HepG2 (cell line): ENCODE measurements around the gene UBE2H. TPM values are rescaled to one million over a fixed set of nuclear protein-coding genes. Genes with fewer than 3 reads are reported as not detected.

ENCODE experiments used
- ATAC-seq: fragments of 200-7000 bp; cut with Tn5 transposase; 3 replicates; pipeline ENCODE4 v1.9.1; 2020; ENCODE audit warnings: mild to moderate bottlenecking, moderate library complexity
- BruUV-seq: library from RNA; stranded (reverse); fragments of 400-500 nt; replicated peaks from 2 replicates; lab custom pipeline; 2021; lab: Mats Ljungman, UMichigan
- CTCF ChIA-PET: fragments of 300-600 bp; formaldehyde crosslinking; extraction: SDS; loops from one replicate; lab custom pipeline; 2021; ENCODE audit warnings: low total read pairs, inconsistent platforms, low intra/inter-chr PET ratio; lab: Yijun Ruan, JAX
- POLR2A ChIA-PET: fragments of 350-600 bp; sonication (Branson Sonifier 250); formaldehyde crosslinking; loops from one replicate; lab custom pipeline; 2020; ENCODE audit warnings: antibody characterized with exemption, inconsistent platforms; lab: Yijun Ruan, JAX
- DNase-seq: peaks from one replicate; pipeline ENCODE4 v3.0.0-alpha.2; 2015; ENCODE audit warnings: low spot score
- FAIRE-seq: peaks from 3 replicates; lab custom pipeline; 2011; peaks lifted over from hg19 to GRCh38; lab: Jason Lieb, UNC
- H2AFZ ChIP-seq: one replicate; pipeline ENCODE4 v1.6.1; 2011; ENCODE audit warnings: low read length, inconsistent platforms
- H3K27ac ChIP-seq: fragments of 300-600 bp; 3 replicates; pipeline ENCODE4 v1.8.0; 2011; ENCODE audit warnings: mixed run types, mild to moderate bottlenecking, mixed read lengths, low read length, inconsistent platforms; ENCODE audit not compliant: insufficient read depth; ENCODE audit errors: extremely low read length
- H3K27me3 ChIP-seq, 2 experiments: fragments of 200-600 bp in 1 of 2; 2 replicates in 1 of 2; 3 replicates in 1 of 2; pipeline versions ENCODE4 v1.6.0 to v1.8.0; 2011; ENCODE audit warnings: low read length in 2 of 2, mild to moderate bottlenecking in 2 of 2, moderate library complexity in 2 of 2, inconsistent platforms in 1 of 2; ENCODE audit not compliant: insufficient read depth in 2 of 2, control insufficient read depth in 1 of 2
- H3K36me3 ChIP-seq, 2 experiments: fragments of 200-600 bp in 1 of 2; replicated peaks in 1 of 2; 2 replicates in 1 of 2; 3 replicates in 1 of 2; pipeline versions ENCODE4 v1.5.1 to v1.8.0; 2011; ENCODE audit warnings: low read length in 2 of 2, inconsistent platforms in 1 of 2; ENCODE audit not compliant: insufficient read depth in 2 of 2, control insufficient read depth in 1 of 2
- H3K4me1 ChIP-seq: 2 replicates; pipeline ENCODE4 v1.5.1; 2012; ENCODE audit warnings: low read length, inconsistent platforms; ENCODE audit not compliant: insufficient read depth
- H3K4me2 ChIP-seq: 2 replicates; pipeline ENCODE4 v1.6.0; 2011; ENCODE audit warnings: low read depth, low read length, inconsistent platforms
- H3K4me3 ChIP-seq, 3 experiments: fragments of 200-600 bp in 1 of 3; sonication (generic), shearing (Covaris generic) in 1 of 3; replicated peaks in 1 of 3; 2 replicates each; pipeline ENCODE4 v1.5.1; 2011 to 2016; ENCODE audit warnings: low read length in 3 of 3, inconsistent platforms in 2 of 3, low read depth in 2 of 3, mild to moderate bottlenecking in 2 of 3, control low read depth in 1 of 3, mixed read lengths in 1 of 3; ENCODE audit not compliant: insufficient read depth in 1 of 3
- H3K79me2 ChIP-seq: one replicate; pipeline ENCODE4 v1.6.1; 2011; ENCODE audit warnings: low read length, inconsistent platforms; ENCODE audit not compliant: insufficient read depth
- H3K9ac ChIP-seq: 2 replicates; pipeline ENCODE4 v1.6.0; 2011; ENCODE audit warnings: mild to moderate bottlenecking, low read depth, low read length, inconsistent platforms; ENCODE audit not compliant: insufficient read depth
- H3K9me3 ChIP-seq: 2 replicates; pipeline ENCODE4 v1.5.1; 2012; ENCODE audit warnings: mild to moderate bottlenecking, low read length
- H4K20me1 ChIP-seq: 2 replicates; pipeline ENCODE4 v1.6.0; 2011; ENCODE audit warnings: inconsistent platforms, mild to moderate bottlenecking, low read length, moderate library complexity; ENCODE audit not compliant: insufficient read depth
- POLR2AphosphoS2 ChIP-seq: IDR thresholded peaks from 2 replicates; pipeline ENCODE4 v1.6.1; 2011; ENCODE audit warnings: low read depth, low read length, improper control_type of control experiment
- POLR2AphosphoS5 ChIP-seq: IDR thresholded peaks from 2 replicates; pipeline ENCODE4 v1.6.1; 2012; ENCODE audit warnings: low read depth, low read length
- SAFB2 ChIP-seq: sonication (generic); formaldehyde crosslinking; IDR thresholded peaks from 2 replicates; pipeline ENCODE4 v1.5.1; 2020; ENCODE audit warnings: missing genetic modification reagents, low read depth, mild to moderate bottlenecking, borderline replicate concordance
- SP2 ChIP-seq: sonication (generic); formaldehyde crosslinking; IDR thresholded peaks from 2 replicates; pipeline ENCODE4 v1.5.1; 2020; ENCODE audit warnings: mild to moderate bottlenecking, missing genetic modification reagents
- XBP1 ChIP-seq: sonication (generic); formaldehyde crosslinking; IDR thresholded peaks from 2 replicates; pipeline ENCODE4 v1.5.0; 2020; ENCODE audit warnings: missing genetic modification reagents
- ZMYM3 ChIP-seq: sonication (generic); formaldehyde crosslinking; IDR thresholded peaks from 2 replicates; pipeline ENCODE4 v1.5.1; 2020; ENCODE audit warnings: mild to moderate bottlenecking, missing genetic modification reagents
- ZNF629 ChIP-seq: sonication (generic); formaldehyde crosslinking; conservative IDR thresholded peaks from 2 replicates; pipeline ENCODE4 v1.5.0; 2020; ENCODE audit warnings: missing genetic modification reagents
- WGBS: methylation state at CpG from one replicate; pipeline ENCODE4 v1.1.6; 2017; ENCODE audit warnings: low lambda C conversion rate; 5-methylcytosine and 5-hydroxymethylcytosine counted together
- in situ Hi-C: cut with HindIII; loops from 2 replicates; pipeline ENCODE4 v1.10.0; 2017; ENCODE audit warnings: low pct_unique_long_range_greater_than_20kb; ENCODE audit not compliant: extremely low pct_ligation_motif_present
- intact Hi-C: fragments of 100-400 bp; cut with micrococcal nuclease; formaldehyde crosslinking; loops from one replicate; pipeline ENCODE4 v1.10.0; 2022; ENCODE audit not compliant: unreplicated experiment
- polyA plus RNA-seq, 8 experiments: library from polyadenylated mRNA; depleted of rRNA in 3 of 8; stranded (reverse) in 7 of 8; unstranded in 1 of 8; fragments of >200 nt; fragmentation: Illumina TruSeq in 4 of 8; extraction: Trizol in 4 of 8; gene quantifications; 2 replicates each; pipeline versions ENCODE4 v1.2.1 to v1.2.3, GENCODE V29; 2011 to 2016; ENCODE audit warnings: low read depth in 4 of 8, missing spikeins in 1 of 8, mixed read lengths in 1 of 8; ENCODE audit not compliant: insufficient read depth in 1 of 8
- total RNA-seq, 5 experiments: library from RNA; depleted of rRNA; stranded (reverse); fragments of >200 nt; fragmentation: Illumina TruSeq; extraction: Trizol; gene quantifications; 2 replicates each; pipeline ENCODE4 v1.2.3, GENCODE V29; 2016; ENCODE audit warnings: low read depth in 1 of 5
- TF ChIP-seq, protein P1 (sequence below): sonication (generic); formaldehyde crosslinking; IDR thresholded peaks from 2 replicates; pipeline ENCODE4 v1.4.0; 2020; ENCODE audit warnings: mild to moderate bottlenecking, missing genetic modification reagents
- TF ChIP-seq, protein P2 (sequence below): sonication (generic); formaldehyde crosslinking; IDR thresholded peaks from 2 replicates; pipeline ENCODE4 v1.4.0; 2020; ENCODE audit warnings: mild to moderate bottlenecking, missing genetic modification reagents

UBE2H gene
- total and polyA plus RNA-seq, 2 of the 13 experiments (the other 11 are each of a cell fraction or from before 2014, with no cell fraction given): 15.5 to 40.1 TPM

GRCh38 chr7:129913428-129913827, 39.3 kb downstream of the UBE2H start:
- DNase-seq (no peak), ATAC-seq (no peak), FAIRE-seq (no peak)
- H4K20me1 ChIP-seq: peaks cover 53% of the 10 kb centered on the region
- H3K36me3 ChIP-seq: peaks cover 1 to 2% of the 10 kb centered on the region in 2 experiments; a peak in 2 of 5 replicates
- CTCF ChIA-PET: no interaction called here
- peaks cover 6% of the 10 kb centered on the region; the same call in 1 of the 2 replicates for H3K4me1 ChIP-seq
- POLR2A ChIA-PET: no interaction called here
- H3K79me2 ChIP-seq: peaks cover 37% of the 10 kb centered on the region
- TF ChIP-seq ZNF629: peak; percentile 59
- TF ChIP-seq POLR2AphosphoS2: no peak
- TF ChIP-seq ZMYM3 (CRISPR knock-in tag): peak; percentile 14; the same call in 1 of the 2 replicates
- in situ Hi-C loops: no loop called here
- intact Hi-C loops: no loop called here
- no peak overlapping the region for H3K27ac ChIP-seq
- BruUV-seq: no TSS peak
- no peaks in the 10 kb centered on the region for H3K27me3 ChIP-seq
- no peak overlapping the region for H3K4me3 ChIP-seq
- whole genome bisulfite sequencing: 92% methylated on average over 2 of the region's 3 CpGs
- no peak overlapping the region for H3K4me2 ChIP-seq
- H3K9ac ChIP-seq: no peak overlapping the region
- H2AFZ ChIP-seq: no peak overlapping the region
- H3K9me3 ChIP-seq: no peaks in the 10 kb centered on the region

GRCh38 chr7:129911790-129912189, 41.0 kb downstream of the UBE2H start:
- Histone ChIP-seq H2AFZ (no peak overlapping the region), H4K20me1 (peaks cover 58% of the 10 kb centered on the region), H3K4me1 (peaks cover 7% of the 10 kb centered on the region), H3K9me3 (no peaks in the 10 kb centered on the region), H3K27ac (no peak overlapping the region), H3K79me2 (peaks cover 34% of the 10 kb centered on the region), H3K27me3 (no peaks in the 10 kb centered on the region), H3K4me2 (no peak overlapping the region), H3K36me3 (peaks cover 1 to 2% of the 10 kb centered on the region in 2 experiments; a peak in 2 of 5 replicates), H3K4me3 (no peak overlapping the region), H3K9ac (no peak overlapping the region)
- ATAC-seq: no peak
- 95% methylated on average over 6 of the region's 6 CpGs for WGBS
- FAIRE-seq: no peak
- POLR2A ChIA-PET: no interaction called here
- intact Hi-C loops (no loop called here), in situ Hi-C loops (no loop called here)
- BruUV-seq: no TSS peak
- DNase-seq: no peak
- CTCF ChIA-PET: no interaction called here
- TF ChIP-seq SP2 (CRISPR knock-in tag): no peak
- no peak for TF ChIP-seq SAFB2 (CRISPR knock-in tag)
- no peak for TF ChIP-seq POLR2AphosphoS5
- TF ChIP-seq, protein P1, sequence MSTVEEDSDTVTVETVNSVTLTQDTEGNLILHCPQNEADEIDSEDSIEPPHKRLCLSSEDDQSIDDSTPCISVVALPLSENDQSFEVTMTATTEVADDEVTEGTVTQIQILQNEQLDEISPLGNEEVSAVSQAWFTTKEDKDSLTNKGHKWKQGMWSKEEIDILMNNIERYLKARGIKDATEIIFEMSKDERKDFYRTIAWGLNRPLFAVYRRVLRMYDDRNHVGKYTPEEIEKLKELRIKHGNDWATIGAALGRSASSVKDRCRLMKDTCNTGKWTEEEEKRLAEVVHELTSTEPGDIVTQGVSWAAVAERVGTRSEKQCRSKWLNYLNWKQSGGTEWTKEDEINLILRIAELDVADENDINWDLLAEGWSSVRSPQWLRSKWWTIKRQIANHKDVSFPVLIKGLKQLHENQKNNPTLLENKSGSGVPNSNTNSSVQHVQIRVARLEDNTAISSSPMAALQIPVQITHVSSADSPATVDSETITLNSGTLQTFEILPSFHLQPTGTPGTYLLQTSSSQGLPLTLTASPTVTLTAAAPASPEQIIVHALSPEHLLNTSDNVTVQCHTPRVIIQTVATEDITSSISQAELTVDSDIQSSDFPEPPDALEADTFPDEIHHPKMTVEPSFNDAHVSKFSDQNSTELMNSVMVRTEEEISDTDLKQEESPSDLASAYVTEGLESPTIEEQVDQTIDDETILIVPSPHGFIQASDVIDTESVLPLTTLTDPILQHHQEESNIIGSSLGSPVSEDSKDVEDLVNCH: no peak
- no peak for TF ChIP-seq XBP1 (CRISPR knock-in tag)
- TF ChIP-seq, protein P2, sequence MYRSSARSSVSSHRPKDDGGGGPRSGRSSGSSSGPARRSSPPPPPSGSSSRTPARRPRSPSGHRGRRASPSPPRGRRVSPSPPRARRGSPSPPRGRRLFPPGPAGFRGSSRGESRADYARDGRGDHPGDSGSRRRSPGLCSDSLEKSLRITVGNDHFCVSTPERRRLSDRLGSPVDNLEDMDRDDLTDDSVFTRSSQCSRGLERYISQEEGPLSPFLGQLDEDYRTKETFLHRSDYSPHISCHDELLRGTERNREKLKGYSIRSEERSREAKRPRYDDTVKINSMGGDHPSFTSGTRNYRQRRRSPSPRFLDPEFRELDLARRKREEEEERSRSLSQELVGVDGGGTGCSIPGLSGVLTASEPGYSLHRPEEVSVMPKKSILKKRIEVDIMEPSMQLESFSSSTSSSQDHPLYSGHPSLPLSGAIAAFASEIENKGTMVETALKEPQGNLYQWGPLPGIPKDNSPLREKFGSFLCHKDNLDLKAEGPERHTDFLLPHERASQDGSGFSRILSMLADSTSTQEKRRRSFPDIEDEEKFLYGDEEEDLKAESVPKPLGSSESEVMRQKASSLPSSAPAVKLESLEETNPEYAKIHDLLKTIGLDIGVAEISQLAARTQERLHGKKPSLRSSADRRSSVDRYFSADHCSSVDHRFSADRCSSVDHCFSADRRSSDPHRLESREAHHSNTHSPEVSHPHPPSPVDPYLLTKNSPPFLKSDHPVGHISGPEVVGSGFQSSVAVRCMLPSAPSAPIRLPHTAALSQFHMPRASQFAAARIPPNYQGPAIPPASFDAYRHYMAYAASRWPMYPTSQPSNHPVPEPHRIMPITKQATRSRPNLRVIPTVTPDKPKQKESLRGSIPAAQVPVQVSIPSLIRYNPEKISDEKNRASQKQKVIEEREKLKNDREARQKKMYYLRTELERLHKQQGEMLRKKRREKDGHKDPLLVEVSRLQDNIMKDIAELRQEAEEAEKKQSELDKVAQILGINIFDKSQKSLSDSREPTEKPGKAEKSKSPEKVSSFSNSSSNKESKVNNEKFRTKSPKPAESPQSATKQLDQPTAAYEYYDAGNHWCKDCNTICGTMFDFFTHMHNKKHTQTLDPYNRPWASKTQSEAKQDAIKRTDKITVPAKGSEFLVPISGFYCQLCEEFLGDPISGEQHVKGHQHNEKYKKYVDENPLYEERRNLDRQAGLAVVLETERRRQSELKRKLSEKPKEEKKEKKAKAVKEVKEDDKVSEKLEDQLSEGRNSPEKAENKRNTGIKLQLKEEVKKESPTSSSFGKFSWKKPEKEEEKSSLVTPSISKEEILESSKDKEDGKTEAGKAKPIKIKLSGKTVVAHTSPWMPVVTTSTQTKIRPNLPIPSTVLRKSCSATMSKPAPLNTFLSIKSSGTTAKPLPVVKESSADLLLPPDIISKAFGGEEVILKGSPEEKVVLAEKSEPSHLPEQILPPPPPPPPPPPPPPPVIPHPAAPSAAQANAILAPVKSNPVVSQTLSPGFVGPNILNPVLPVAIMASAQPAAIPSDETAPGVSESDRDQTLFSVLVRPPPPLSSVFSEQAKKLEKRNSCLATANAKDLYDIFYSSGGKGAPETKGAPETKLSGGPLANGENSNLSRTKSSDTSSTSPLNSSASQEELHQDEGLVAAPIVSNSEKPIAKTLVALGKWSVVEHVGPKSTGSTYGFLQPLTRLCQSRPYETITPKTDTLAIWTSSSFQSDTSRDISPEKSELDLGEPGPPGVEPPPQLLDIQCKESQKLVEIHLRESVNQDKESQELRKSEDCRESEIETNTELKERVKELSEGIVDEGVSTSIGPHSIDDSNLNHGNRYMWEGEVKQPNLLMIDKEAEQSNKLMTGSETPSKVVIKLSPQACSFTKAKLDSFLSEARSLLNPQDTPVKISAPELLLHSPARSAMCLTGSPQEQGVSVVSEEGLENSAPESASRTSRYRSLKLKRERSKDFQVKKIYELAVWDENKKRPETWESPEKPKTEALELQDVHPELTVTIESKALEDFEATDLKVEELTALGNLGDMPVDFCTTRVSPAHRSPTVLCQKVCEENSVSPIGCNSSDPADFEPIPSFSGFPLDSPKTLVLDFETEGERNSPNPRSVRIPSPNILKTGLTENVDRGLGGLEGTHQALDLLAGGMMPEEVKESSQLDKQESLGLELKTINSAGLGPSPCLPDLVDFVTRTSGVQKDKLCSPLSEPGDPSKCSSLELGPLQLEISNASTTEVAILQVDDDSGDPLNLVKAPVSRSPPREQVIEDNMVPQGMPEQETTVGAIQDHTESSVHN (CRISPR knock-in tag): no peak
